ENCODE results near the gene HBB.
A peak's percentile ranks its signal among the peaks of the same experiment; 100 is the strongest.

The HBB gene

DNA sequence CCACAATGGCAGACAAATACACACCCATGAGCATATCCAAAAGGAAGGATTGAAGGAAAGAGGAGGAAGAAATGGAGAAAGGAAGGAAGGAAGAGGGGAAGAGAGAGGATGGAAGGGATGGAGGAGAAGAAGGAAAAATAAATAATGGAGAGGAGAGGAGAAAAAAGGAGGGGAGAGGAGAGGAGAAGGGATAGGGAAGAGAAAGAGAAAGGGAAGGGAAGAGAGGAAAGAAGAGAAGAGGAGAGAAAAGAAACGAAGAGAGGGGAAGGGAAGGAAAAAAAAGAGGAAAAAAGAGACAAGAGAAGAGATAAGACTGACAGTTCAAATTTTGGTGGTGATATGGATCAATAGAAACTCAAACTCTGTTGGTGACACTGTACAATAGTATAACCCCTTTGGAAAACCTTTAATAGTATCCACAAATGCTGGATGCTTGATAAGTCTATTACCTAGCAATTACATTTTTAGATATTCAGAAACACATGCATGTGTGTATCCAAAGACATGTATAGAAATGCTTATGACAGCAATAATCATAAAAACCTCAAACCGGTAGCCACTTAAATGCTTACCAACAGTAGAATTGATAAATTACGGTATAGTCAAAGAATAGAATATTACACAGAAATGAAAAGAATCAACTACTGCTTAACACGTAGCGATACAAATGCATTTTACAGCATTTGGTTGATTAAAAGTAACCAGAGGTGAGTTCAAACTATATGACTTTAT is 8.7 kb upstream of the HBB start:
- Histone ChIP-seq H2AFZ (ENCODE audit: low read depth, low read length) (no peak overlapping the region), H4K20me1 (ENCODE audit: insufficient read depth, low read length) (no peaks in the 10 kb centered on the region), H3K4me1 (ENCODE audit: low read length) (peaks cover 7% of the 10 kb centered on the region), H3K27me3 (ENCODE audit: low read depth, low read length) (no peaks in the 10 kb centered on the region), H3K9me3 (ENCODE audit: insufficient read depth, low read length) (no peaks in the 10 kb centered on the region), H3K36me3 (replicated peaks; ENCODE audit: low read depth, low read length) (no peaks in the 10 kb centered on the region), H3K9ac (ENCODE audit: low read length) (no peak overlapping the region), H3K4me2 (ENCODE audit: low read length) (no peak overlapping the region), H3K79me2 (ENCODE audit: low read length) (no peaks in the 10 kb centered on the region), H3K27ac (ENCODE audit: low read length) (no peak overlapping the region), H3K4me3 (ENCODE audit: low read length) (no peak overlapping the region)
- TF ChIP-seq EZH2phosphoT487 (IDR thresholded peaks at IDR 0.05; ENCODE audit: low read depth) = no peak
- no peak for TF ChIP-seq CTCF (IDR thresholded peaks at IDR 0.05; ENCODE audit: low read depth, low read length)

DNA sequence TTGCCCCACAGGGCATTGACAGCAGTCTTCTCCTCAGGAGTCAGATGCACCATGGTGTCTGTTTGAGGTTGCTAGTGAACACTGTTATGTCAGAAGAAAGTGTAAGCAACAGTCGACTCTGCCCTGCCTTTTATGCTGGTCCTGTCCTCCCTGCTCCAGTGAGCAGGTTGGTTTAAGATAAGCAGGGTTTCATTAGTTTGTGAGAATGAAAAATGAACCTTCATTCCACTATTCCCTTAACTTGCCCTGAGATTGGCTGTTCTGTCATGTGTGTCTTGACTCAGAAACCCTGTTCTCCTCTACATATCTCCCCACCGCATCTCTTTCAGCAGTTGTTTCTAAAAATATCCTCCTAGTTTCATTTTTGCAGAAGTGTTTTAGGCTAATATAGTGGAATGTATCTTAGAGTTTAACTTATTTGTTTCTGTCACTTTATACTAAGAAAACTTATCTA is 7.5 kb upstream of the HBB start, which contains the start of gene HBD:
TSS of gene HBD (minus strand) at position 103 of the 454 bp plus-strand sequence. CDS start at position 53, 50 bp downstream.
- H3K4me3 ChIP-seq (ENCODE audit: low read length) = no peak within 1 kb of the TSS
- H3K4me2 ChIP-seq (ENCODE audit: low read length) = 0 out of 2 replicates have a peak within 1 kb of the TSS, but pooled peaks have one; percentile 5
- no peaks in the 10 kb centered on the region for H4K20me1 ChIP-seq (ENCODE audit: insufficient read depth, low read length)
- H3K9ac ChIP-seq (ENCODE audit: low read length) = no peak within 1 kb of the TSS
- H3K36me3 ChIP-seq (replicated peaks; ENCODE audit: low read depth, low read length) = no peaks in the 10 kb centered on the region
- no peak for TF ChIP-seq CTCF (IDR thresholded peaks at IDR 0.05; ENCODE audit: low read depth, low read length)
- TF ChIP-seq EZH2phosphoT487 (IDR thresholded peaks at IDR 0.05; ENCODE audit: low read depth) = no peak
- no peak within 1 kb of the TSS for H3K27ac ChIP-seq (ENCODE audit: low read length)
- H2AFZ ChIP-seq (ENCODE audit: low read depth, low read length) = peak within 1 kb of the TSS; percentile 30; the same call in 1 of the 2 replicates
- no peaks in the 10 kb centered on the region for H3K9me3 ChIP-seq (ENCODE audit: insufficient read depth, low read length)
- peaks cover 7% of the 10 kb centered on the region for H3K4me1 ChIP-seq (ENCODE audit: low read length)
- no peaks in the 10 kb centered on the region for H3K79me2 ChIP-seq (ENCODE audit: low read length)
- H3K27me3 ChIP-seq (ENCODE audit: low read depth, low read length) = no peaks in the 10 kb centered on the region

GRCh38 chr11:5233307-5233706 is 6.4 kb upstream of the HBB start:
- Histone ChIP-seq H3K4me3 (ENCODE audit: low read length) (no peak overlapping the region), H3K9me3 (ENCODE audit: insufficient read depth, low read length) (no peaks in the 10 kb centered on the region), H2AFZ (ENCODE audit: low read depth, low read length) (no peak overlapping the region), H3K27ac (ENCODE audit: low read length) (no peak overlapping the region), H3K36me3 (replicated peaks; ENCODE audit: low read depth, low read length) (no peaks in the 10 kb centered on the region), H3K9ac (ENCODE audit: low read length) (no peak overlapping the region), H3K27me3 (ENCODE audit: low read depth, low read length) (no peaks in the 10 kb centered on the region), H3K4me2 (ENCODE audit: low read length) (no peak overlapping the region), H3K4me1 (ENCODE audit: low read length) (peaks cover 10% of the 10 kb centered on the region), H4K20me1 (ENCODE audit: insufficient read depth, low read length) (no peaks in the 10 kb centered on the region), H3K79me2 (ENCODE audit: low read length) (no peaks in the 10 kb centered on the region)
- TF ChIP-seq EZH2phosphoT487 (IDR thresholded peaks at IDR 0.05; ENCODE audit: low read depth) (no peak), CTCF (IDR thresholded peaks at IDR 0.05; ENCODE audit: low read depth, low read length) (no peak)

DNA sequence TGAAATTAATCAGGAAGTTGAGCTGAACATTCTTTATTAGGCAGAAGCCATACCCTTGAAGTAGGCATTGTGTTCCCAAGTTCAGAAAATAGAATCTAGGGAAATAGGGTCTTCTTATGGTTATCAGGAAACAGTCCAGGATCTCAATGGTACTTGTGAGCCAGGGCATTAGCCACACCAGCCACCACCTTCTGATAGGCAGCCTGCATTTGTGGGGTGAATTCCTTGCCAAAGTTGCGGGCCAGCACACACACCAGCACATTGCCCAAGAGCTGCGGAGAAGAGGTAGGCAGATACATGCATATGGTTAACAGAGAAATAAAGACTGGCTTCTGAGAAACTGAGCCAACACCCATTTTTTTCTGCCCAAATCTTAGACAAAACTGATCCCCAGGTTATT is 6.0 kb upstream of the HBB start:
- Histone ChIP-seq H3K9ac (ENCODE audit: low read length) (no peak overlapping the region), H2AFZ (ENCODE audit: low read depth, low read length) (no peak overlapping the region), H3K4me2 (ENCODE audit: low read length) (no peak overlapping the region), H3K9me3 (ENCODE audit: insufficient read depth, low read length) (no peaks in the 10 kb centered on the region), H3K4me1 (ENCODE audit: low read length) (peaks cover 10% of the 10 kb centered on the region), H3K79me2 (ENCODE audit: low read length) (no peaks in the 10 kb centered on the region), H4K20me1 (ENCODE audit: insufficient read depth, low read length) (no peaks in the 10 kb centered on the region), H3K27ac (ENCODE audit: low read length) (no peak overlapping the region), H3K36me3 (replicated peaks; ENCODE audit: low read depth, low read length) (no peaks in the 10 kb centered on the region), H3K27me3 (ENCODE audit: low read depth, low read length) (no peaks in the 10 kb centered on the region), H3K4me3 (ENCODE audit: low read length) (no peak overlapping the region)
- no peak for TF ChIP-seq EZH2phosphoT487 (IDR thresholded peaks at IDR 0.05; ENCODE audit: low read depth)
- no peak for TF ChIP-seq CTCF (IDR thresholded peaks at IDR 0.05; ENCODE audit: low read depth, low read length)
